NCI-H1105 (cell line): ENCODE data around the gene GRB10.

Experiments used
- DNase-seq: peaks from one replicate; lab custom pipeline; 2025; lab: John Stamatoyannopoulos, UW

Gene GRB10

DNA sequence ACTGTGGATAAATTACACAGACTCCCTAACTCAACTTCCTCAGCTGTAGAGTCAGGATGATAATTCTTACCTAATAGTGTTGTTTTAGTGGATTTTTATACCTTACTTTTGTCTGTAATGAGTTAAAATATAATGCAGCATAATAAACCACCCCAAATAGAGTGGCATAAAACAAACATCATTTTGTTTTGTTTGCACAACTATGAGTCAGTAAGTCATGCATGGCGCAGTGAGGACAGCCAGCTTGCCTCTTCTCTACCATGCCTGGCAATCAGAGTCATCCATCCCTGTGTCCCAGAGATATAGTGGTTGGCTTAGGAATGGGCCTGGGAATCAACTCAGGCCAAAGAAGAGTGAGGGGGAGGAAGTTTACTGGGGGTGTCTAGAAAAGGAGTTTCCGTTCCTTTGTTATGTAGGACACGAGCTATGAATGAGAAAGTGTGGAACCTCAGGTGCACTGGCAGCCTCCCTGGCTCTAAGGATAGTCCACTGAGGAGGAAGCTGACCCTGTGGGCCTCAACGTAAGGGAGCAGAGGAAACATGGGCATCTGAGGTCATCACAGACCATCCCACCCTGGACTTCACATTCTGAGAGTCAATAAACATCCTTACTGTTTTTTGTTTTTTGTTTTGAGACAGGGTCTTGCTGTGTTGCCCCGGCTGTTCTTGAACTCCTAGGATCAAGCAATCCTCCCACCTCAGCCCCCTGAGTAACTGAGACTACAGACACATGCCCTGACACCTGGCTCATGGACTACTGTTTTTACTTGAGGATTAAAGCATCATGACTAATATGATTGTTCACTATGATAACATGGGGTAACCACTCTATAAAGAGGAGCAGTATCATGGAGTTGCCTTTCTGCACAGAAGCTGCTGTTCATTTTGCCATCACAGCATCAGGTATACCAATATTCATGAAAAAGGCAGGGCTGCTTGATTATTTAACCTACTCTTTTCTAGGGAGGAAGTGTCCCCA is 21.0 kb upstream of the GRB10 start:
- DNase-seq: no peak

- no peak for DNase-seq
Observed at GRCh38 chr7:50801907-50802306, 19.2 kb upstream of the GRB10 start.

DNA sequence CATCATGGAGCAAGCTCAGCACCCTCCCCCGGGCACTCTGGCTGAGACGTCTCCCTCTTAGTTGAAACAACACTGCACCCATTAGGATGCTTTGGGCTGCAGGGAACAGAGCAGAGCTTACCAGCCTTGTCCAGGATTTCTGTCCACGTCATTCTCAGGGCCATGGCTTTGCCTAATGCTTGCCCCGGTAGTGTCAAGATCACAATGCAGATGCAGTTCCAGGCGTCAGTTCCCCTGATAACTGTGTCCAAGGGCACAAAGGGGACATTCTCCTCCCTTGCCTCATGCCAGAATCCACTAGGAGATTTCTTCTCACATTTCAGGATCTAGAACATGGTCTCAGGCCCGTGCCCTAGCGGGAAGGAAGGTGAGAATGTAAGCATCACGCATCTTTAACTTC is 17.2 kb upstream of the GRB10 start:
- no peak for DNase-seq

DNA sequence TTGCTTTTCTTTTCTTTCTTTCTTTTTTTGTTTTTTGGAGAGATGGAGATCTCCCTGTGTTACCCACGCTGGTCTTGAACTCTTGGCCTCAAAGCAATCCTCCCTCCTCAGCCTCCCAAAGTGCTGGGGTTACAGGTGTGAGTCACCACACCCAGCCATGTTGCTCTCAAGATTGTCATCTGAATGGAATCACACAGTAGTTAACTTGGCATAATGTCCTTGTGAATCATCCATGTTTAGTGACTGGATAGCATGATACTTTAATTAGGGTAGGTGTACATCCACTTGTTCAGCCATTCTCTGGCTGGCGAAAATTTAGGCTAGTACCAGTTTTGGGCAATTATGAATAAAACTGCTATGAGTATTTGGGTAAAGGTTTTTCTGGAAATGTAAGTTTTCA is 15.4 kb upstream of the GRB10 start:
- no peak for DNase-seq

- no peak for DNase-seq
Observed at GRCh38 chr7:50795831-50796230, 13.1 kb upstream of the GRB10 start.

GRCh38 chr7:50795253-50795652 is 12.6 kb upstream of the GRB10 start:
- no peak for DNase-seq

DNA sequence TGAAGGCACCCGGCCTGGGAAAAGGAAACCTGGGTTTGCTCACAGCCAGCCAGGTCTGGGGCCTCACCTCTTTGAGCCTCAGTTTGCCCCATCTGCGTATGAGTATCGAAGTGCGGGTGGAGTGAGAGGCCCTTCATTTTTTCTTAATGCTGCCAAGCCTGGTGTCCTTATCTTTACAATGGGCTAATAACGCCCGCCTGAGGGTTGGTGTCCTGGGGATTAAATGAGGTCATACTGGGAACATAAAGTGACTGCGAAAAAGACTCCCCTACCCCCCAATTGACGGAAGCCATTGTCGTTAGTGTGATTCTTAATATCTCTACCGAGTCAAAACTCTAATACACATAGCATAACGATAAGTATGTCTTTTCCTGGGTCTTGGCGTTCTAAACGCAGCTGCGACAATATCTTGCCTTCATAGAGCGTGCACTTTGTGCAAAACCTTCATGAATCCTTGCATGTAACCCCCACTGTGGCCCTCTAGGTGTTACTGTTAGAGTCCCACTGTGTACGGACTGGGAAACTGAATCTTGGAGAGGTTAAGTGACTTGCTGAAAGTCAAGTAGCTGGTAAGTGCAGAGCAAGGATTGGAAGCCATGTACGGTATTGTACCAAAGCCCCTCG is 11.4 kb upstream of the GRB10 start:
- no peak for DNase-seq

- peak; percentile 44 for DNase-seq
Observed at GRCh38 chr7:50793120-50793946, 10.6 kb upstream of the GRB10 start.

DNA sequence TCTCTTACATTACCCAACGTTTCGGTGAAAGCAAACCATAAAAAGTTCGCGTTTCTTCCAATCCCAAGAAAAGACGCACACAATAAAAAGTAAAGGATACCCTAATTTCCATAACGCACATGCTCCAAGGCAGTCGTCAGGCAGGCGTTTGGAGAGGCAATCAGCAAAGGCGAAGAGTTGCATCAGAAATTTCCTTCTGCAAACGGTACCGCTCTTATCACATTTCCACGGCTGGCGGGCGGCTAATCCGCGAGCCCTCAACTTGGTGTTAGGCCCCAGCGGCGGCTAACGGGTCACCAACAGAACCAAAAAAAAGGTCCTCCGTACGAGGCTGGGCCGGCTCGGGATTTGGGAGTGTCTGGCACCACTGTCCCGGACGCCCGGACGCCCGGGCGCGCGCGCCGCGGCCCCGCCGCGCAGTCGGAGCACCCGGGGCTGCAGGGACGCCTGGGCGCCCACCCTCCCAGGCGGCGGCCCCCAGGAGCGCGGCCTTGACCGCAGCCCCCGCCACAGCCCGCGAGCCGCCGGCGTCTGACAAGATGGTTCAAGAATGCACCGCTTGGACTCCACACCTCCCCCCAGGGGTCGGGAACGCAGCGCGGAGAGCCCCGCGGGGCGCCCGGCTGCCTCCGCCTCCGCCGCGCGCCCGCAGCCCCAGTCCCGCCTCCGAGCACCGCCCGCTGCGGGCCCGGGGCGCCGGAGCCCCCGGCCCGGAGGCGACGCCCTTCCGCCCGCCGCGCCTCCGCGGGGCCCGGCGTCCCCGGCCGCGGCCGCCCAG is 9.8 kb upstream of the GRB10 start:
- no peak for DNase-seq

- no peak for DNase-seq
Observed at GRCh38 chr7:50791938-50792341, 9.2 kb upstream of the GRB10 start.

GRCh38 chr7:50791363-50791937 is 8.8 kb upstream of the GRB10 start:
- DNase-seq: no peak

- no peak for DNase-seq
Observed at GRCh38 chr7:50790381-50790780, 7.7 kb upstream of the GRB10 start.

DNA sequence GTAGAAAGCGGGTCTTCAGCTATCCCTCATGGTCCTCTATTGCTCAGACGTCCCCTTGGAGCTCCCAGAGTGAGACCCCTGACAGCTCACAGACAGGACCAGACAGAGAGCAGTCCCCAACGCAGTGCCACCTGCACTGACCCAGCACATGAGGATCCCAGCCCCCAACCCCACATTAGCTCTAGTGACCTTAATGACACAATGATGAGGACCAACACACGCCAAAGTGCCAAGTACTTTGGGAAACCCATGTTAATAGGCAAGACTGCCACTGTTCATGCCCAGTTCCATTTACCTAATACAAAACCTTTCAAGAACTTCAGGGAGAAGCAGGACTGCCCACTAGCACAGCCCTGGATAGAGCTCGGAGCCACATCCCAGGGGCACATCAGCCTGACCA is 5.7 kb upstream of the GRB10 start:
- DNase-seq: no peak

DNA sequence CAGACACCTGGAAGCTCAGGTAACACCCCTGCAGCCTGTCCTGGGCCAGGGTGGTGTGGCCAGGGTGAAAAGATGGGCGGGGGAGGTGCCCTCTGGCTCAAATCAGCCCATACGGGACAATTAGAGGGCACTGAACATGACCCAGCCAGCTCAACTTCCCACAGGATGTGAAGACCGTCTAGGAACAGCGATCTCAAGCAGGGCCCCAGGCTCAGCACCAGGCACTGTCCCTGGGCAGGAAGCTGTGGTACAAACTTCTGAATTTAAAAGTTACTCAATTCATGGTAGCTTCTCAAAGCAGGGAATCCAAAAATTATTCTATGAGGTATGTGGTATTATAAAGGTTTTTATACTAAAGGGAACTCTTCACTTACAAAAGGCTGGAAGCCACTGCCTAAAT is 5.1 kb upstream of the GRB10 start:
- no peak for DNase-seq

- DNase-seq: no peak
Observed at GRCh38 chr7:50785346-50785745, 2.6 kb upstream of the GRB10 start.

DNA sequence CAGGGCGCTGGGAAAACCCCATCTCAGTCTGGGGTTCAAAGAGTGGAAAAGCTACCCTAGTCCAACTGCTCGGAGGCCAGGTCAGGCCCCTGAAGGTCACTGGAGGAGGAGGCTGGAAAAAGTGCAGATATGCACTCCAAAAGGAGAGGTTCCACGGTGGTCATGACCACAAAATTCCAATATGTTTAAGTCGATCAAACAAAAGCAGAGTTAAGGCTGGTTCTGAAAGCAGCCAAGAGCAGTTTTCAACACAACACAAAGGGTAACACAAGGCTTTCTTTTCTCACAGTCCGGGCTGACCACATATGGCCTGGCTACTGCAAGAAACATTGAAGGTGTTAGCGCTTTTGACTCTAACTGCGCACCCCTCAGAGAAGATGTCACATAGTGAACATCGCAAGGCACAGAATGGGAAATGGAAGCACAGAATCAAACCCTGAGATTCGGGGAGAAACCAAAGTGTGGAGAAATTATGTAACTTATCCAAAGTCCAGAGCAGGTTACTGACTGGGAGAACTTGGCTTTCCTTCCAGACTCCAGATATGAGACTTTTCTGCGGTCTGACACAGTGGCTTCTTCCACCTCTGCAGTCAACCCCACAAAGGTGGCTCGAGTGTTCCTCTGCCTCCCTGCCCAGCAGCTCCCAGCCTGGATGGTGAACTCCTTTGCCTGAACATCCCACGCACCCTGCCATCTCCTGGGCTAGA is 1.3 kb upstream of the GRB10 start:
- no peak for DNase-seq

DNA sequence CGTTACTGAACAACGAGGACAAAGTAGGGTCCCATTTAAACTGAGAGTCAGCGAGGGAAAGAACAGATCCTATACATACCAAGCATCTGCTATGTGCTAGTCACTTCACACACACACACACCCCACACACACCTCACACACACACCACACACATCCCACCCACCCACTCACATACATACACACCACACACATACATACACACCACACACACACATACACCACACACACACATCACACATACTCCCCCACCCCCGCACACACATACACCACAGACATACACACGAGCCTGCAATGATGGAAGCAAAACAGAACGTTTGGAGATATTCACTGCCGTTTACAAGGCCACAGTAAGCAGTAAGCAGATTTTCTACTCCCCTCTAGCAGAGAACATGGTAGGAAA is 607 bp upstream of the GRB10 start:
- no peak for DNase-seq

- DNase-seq: peak; percentile 30
Observed at GRCh38 chr7:50781381-50782293, 1.1 kb downstream of the GRB10 start.

DNA sequence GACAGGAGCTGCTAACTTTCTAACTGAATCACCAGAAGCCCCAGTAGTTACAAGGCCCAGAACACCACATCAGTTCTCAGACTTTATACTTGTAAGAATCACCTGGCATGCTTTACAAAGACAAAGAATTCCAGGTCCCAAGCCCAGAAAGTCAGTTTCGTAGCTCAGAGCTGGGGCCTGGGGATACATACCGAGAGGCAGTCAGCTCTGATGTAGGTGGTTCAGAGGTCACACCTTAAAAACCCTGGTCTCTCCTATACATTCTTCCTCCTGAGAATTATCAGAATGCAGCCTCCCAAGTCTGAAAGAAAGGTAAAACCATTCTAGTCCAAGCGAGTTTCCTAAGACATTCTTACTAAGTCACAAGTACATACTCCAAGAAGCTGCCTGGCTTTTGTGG is 2.3 kb downstream of the GRB10 start:
- no peak for DNase-seq

DNA sequence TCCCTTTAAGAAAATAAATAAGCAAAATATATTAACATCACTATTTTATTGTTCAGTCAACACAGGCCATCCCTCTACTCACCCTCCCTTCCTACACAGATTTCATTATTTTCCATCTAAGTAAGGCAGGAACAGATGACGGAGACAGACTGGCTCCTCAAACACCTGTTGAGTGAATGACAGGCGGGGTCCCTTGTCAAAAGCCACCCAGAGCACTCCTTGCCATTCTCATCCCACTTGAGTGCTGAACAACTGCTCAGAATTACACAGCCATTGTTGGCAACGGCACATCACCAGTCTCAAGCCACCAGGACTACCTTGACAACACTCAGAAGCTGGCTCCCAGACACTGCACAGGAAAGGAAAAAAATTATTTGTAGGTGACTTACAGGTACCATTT is 3.3 kb downstream of the GRB10 start:
- peak; percentile 66 for DNase-seq
